IMR-90 (cell line): ENCODE measurements around the gene OTOGL. TPM values are rescaled to one million over a fixed set of nuclear protein-coding genes. Genes with fewer than 3 reads are reported as not detected.

Experiments
- ATAC-seq: fragments of 200-7000 bp; cut with Tn5 transposase; 2 replicates; pipeline ENCODE4 v1.9.1; 2020; ENCODE audit warnings: low read depth, mild to moderate bottlenecking, moderate library complexity
- BruUV-seq: library from RNA; stranded (reverse); fragments of 400-500 nt; replicated peaks from 2 replicates; lab custom pipeline; 2021; lab: Mats Ljungman, UMichigan
- CTCF ChIA-PET: fragments of 300-600 bp; formaldehyde crosslinking; extraction: SDS; loops from one replicate; lab custom pipeline; 2021; ENCODE audit warnings: antibody characterized with exemption; lab: Yijun Ruan, JAX
- POLR2A ChIA-PET: fragments of 300-600 bp; sonication (Branson Sonifier 250); formaldehyde crosslinking; loops from one replicate; lab custom pipeline; 2022; ENCODE audit warnings: antibody characterized with exemption; ENCODE audit not compliant: unreplicated experiment; lab: Charles Lee
- DNase-seq: peaks from one replicate; pipeline ENCODE4 v3.0.0; 2013
- H2AFZ ChIP-seq: replicated peaks from 2 replicates; pipeline ENCODE3; 2013; ENCODE audit warnings: low read length, mild to moderate bottlenecking; ENCODE audit not compliant: poor library complexity
- H2AK5ac ChIP-seq: 2 replicates; pipeline ENCODE4 v1.6.1; 2013; ENCODE audit warnings: low read depth, low read length, inconsistent platforms
- H2AK9ac ChIP-seq: replicated peaks from 2 replicates; pipeline ENCODE3; 2013; ENCODE audit warnings: mild to moderate bottlenecking, low read depth, low read length, moderate library complexity; ENCODE audit not compliant: poor library complexity
- H2BK120ac ChIP-seq: 2 replicates; pipeline ENCODE4 v1.6.1; 2013; ENCODE audit warnings: low read depth, low read length, inconsistent platforms
- H2BK15ac ChIP-seq: 3 replicates; pipeline ENCODE4 v1.6.1; 2013; ENCODE audit warnings: low read depth, low read length, inconsistent platforms
- H2BK20ac ChIP-seq: 2 replicates; pipeline ENCODE4 v1.6.1; 2013; ENCODE audit warnings: low read depth, mild to moderate bottlenecking, inconsistent platforms, low read length, moderate library complexity
- H2BK5ac ChIP-seq: 2 replicates; pipeline ENCODE4 v1.6.1; 2013; ENCODE audit warnings: mild to moderate bottlenecking, low read depth, low read length, inconsistent platforms; ENCODE audit not compliant: poor library complexity, severe bottlenecking
- H3K14ac ChIP-seq: replicated peaks from 2 replicates; pipeline ENCODE4 v1.6.1; 2013; ENCODE audit warnings: low read depth, low read length, inconsistent platforms
- H3K18ac ChIP-seq: 2 replicates; pipeline ENCODE4 v1.6.1; 2013; ENCODE audit warnings: low read depth, low read length, control low read depth
- H3K23ac ChIP-seq: 2 replicates; pipeline ENCODE4 v1.6.1; 2013; ENCODE audit warnings: low read depth, low read length, inconsistent platforms
- H3K27ac ChIP-seq: 2 replicates; pipeline ENCODE4 v1.5.1; 2013; ENCODE audit warnings: mild to moderate bottlenecking, control low read depth, low read length; ENCODE audit not compliant: insufficient read depth
- H3K27me3 ChIP-seq: 2 replicates; pipeline ENCODE4 v1.6.1; 2013; ENCODE audit warnings: low read length; ENCODE audit not compliant: control insufficient read depth, insufficient read depth
- H3K36me3 ChIP-seq: 2 replicates; pipeline ENCODE4 v1.6.1; 2013; ENCODE audit warnings: low read length, mixed read lengths; ENCODE audit not compliant: control insufficient read depth, insufficient read depth
- H3K4ac ChIP-seq: 2 replicates; pipeline ENCODE4 v1.6.1; 2013; ENCODE audit warnings: low read depth, low read length, inconsistent platforms
- H3K4me1 ChIP-seq: 2 replicates; pipeline ENCODE4 v1.6.1; 2013; ENCODE audit warnings: low read length, mixed read lengths; ENCODE audit not compliant: control insufficient read depth, insufficient read depth
- H3K4me2 ChIP-seq: 2 replicates; pipeline ENCODE4 v1.6.1; 2013; ENCODE audit warnings: low read depth, mild to moderate bottlenecking, control low read depth, low read length, moderate library complexity
- H3K4me3 ChIP-seq: 2 replicates; pipeline ENCODE4 v1.5.1; 2013; ENCODE audit warnings: low read depth, mild to moderate bottlenecking, control low read depth, low read length, moderate library complexity; ENCODE audit not compliant: insufficient read depth
- H3K56ac ChIP-seq: 2 replicates; pipeline ENCODE4 v1.6.1; 2013; ENCODE audit warnings: low read length, inconsistent platforms; ENCODE audit not compliant: insufficient read depth; ENCODE audit errors: extremely low read depth
- H3K79me1 ChIP-seq, 2 experiments: 2 replicates each; pipeline ENCODE4 v1.6.1; 2013; ENCODE audit warnings: low read length in 2 of 2, inconsistent platforms in 1 of 2, low read depth in 1 of 2
- H3K9ac ChIP-seq: 2 replicates; pipeline ENCODE4 v1.6.1; 2013; ENCODE audit warnings: low read depth, low read length, control low read depth
- H3K9me1 ChIP-seq: 2 replicates; pipeline ENCODE4 v1.6.1; 2013; ENCODE audit warnings: low read length, inconsistent platforms; ENCODE audit not compliant: insufficient read depth
- H3K9me3 ChIP-seq: 2 replicates; pipeline ENCODE4 v1.6.1; 2013; ENCODE audit warnings: low read length; ENCODE audit not compliant: control insufficient read depth, insufficient read depth
- H4K20me1 ChIP-seq: 2 replicates; pipeline ENCODE4 v1.6.1; 2013; ENCODE audit warnings: low read length, inconsistent platforms; ENCODE audit not compliant: insufficient read depth
- H4K5ac ChIP-seq: 2 replicates; pipeline ENCODE4 v1.6.1; 2013; ENCODE audit warnings: mild to moderate bottlenecking, low read depth, low read length, control low read depth
- H4K8ac ChIP-seq, 2 experiments: 2 replicates each; pipeline ENCODE4 v1.6.1; 2013; ENCODE audit warnings: low read depth in 2 of 2, low read length in 2 of 2, control low read depth in 1 of 2, inconsistent platforms in 1 of 2
- H4K91ac ChIP-seq: 2 replicates; pipeline ENCODE4 v1.6.1; 2013; ENCODE audit warnings: low read depth, low read length, inconsistent platforms; ENCODE audit not compliant: insufficient read depth
- CEBPB ChIP-seq: IDR thresholded peaks from 2 replicates; pipeline ENCODE4 v1.6.1; 2012; ENCODE audit warnings: low read depth, low read length, improper control_type of control experiment
- RAD21 ChIP-seq: IDR thresholded peaks from 2 replicates; pipeline ENCODE4 v1.6.1; 2012; ENCODE audit warnings: low read length, improper control_type of control experiment
- WGBS, 2 experiments: methylation state at CpG; one replicate each; pipeline versions ENCODE4 v1.1.5 to v1.1.7; 2013; ENCODE audit warnings: missing lambda C conversion rate in 2 of 2; ENCODE audit not compliant: insufficient read length in 1 of 2; ENCODE audit errors: extremely low coverage in 2 of 2; 5-methylcytosine and 5-hydroxymethylcytosine counted together
- dilution Hi-C: fragments of 300-500 bp; cut with HindIII; formaldehyde crosslinking; loops from one replicate; pipeline ENCODE4 v1.14.3; 2018; ENCODE audit warnings: low sequenced_read_pairs; ENCODE audit not compliant: unreplicated experiment
- in situ Hi-C: fragments of 300-500 bp; cut with MboI; formaldehyde crosslinking; loops from 3 replicates; pipeline ENCODE4 v1.14.3; 2019; ENCODE audit warnings: low sequenced_read_pairs, inconsistent platforms, mixed read lengths
- intact Hi-C: fragments of 100-400 bp; cut with micrococcal nuclease; formaldehyde crosslinking; loops from 2 replicates; pipeline ENCODE4 v1.10.0; 2022
- polyA plus RNA-seq, 3 experiments: library from polyadenylated mRNA; depleted of rRNA; stranded (reverse); fragments of >200 nt; gene quantifications; 2 replicates each; pipeline ENCODE4 v1.2.3, GENCODE V29; 2012; ENCODE audit warnings: low replicate concordance in 1 of 3
- total RNA-seq: library from RNA; depleted of rRNA; stranded (reverse); fragments of >200 nt; gene quantifications from 2 replicates; pipeline ENCODE4 v1.2.3, GENCODE V29; 2012

Gene OTOGL
- total and polyA plus RNA-seq, 2 of the 4 experiments (the other 2 are of a cell fraction), result 0.10 to 0.18 TPM

DNA sequence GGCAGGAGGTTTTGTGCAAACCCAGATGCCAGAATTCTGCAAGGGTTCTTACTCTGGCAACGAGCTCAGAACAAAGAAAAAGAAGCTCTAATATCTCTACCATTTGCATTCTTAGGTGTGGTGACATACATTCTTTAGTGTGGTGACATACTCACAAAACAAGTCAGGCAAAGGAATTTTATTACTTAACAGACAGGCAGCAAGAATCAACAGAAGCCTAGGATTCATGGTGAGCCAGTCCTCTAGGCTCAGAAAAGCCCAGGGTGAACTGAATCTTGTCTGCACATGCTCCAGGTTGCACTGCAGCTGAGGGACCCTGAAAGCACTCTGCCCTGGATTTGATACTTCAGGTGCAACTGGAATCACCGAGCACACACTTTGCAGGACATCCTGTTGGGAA, 222.3 kb downstream of the OTOGL start:
- H3K27me3 ChIP-seq, result peaks cover 1% of the 10 kb centered on the region; the same call in 1 of the 2 replicates
- peak overlapping the region; percentile 8 for H2AFZ ChIP-seq
- H2AK9ac ChIP-seq, result no peak overlapping the region
- no peak overlapping the region for H2BK5ac ChIP-seq
- H2AK5ac ChIP-seq, result no peak overlapping the region
- H4K8ac ChIP-seq, result no peak overlapping the region
- no CpG with 5 or more reads among the region's 2 CpGs for WGBS, 2 experiments
- no peak overlapping the region for H4K91ac ChIP-seq
- no peaks in the 10 kb centered on the region for H3K9me3 ChIP-seq
- H3K4me2 ChIP-seq, result no peak overlapping the region
- ChIA-PET POLR2A (no interaction called here), CTCF (interaction anchor here (0.9 kb wide), 2 partner anchors 8 to 29 kb away, joined by 3 to 4 read pairs; no protein-coding TSS in a partner anchor)
- 0 out of 2 replicates have a peak, but pooled peaks cover 2% of the 10 kb centered on the region for H3K4me1 ChIP-seq
- in situ Hi-C loops (no loop called here), dilution Hi-C loops (no loop called here), intact Hi-C loops (no loop called here)
- H3K56ac ChIP-seq, result no peak overlapping the region
- no peak overlapping the region for H3K14ac ChIP-seq
- no peaks in the 10 kb centered on the region for H3K36me3 ChIP-seq
- H3K23ac ChIP-seq, result no peak overlapping the region
- H2BK15ac ChIP-seq, result no peak overlapping the region
- no peaks in the 10 kb centered on the region for H3K79me1 ChIP-seq
- no peak overlapping the region for H2BK120ac ChIP-seq
- no peaks in the 10 kb centered on the region for H3K9me1 ChIP-seq
- H4K5ac ChIP-seq, result no peak overlapping the region
- no peak overlapping the region for H3K18ac ChIP-seq
- no peak overlapping the region for H3K4me3 ChIP-seq
- H2BK20ac ChIP-seq, result no peak overlapping the region
- no peak overlapping the region for H3K9ac ChIP-seq
- H4K20me1 ChIP-seq, result no peaks in the 10 kb centered on the region
- H3K27ac ChIP-seq, result no peak overlapping the region
- no peak overlapping the region for H3K4ac ChIP-seq
- peak; percentile 51; the same call in 1 of the 2 replicates for ATAC-seq
- peak; percentile 15 for DNase-seq
- no TSS peak for BruUV-seq
- 0 out of 2 replicates have a peak, but pooled peaks have one; percentile 17 for TF ChIP-seq CEBPB
- no peak for TF ChIP-seq RAD21
